GM19395 (cell line): ENCODE data around the gene PODN.

ENCODE experiments used
- ATAC-seq: cut with Tn5 transposase; IDR thresholded peaks from one replicate; pipeline ENCODE4 v1.9.1; 2021; ENCODE audit warnings: mild to moderate bottlenecking, moderate library complexity; ENCODE audit not compliant: unreplicated experiment

PODN gene

DNA sequence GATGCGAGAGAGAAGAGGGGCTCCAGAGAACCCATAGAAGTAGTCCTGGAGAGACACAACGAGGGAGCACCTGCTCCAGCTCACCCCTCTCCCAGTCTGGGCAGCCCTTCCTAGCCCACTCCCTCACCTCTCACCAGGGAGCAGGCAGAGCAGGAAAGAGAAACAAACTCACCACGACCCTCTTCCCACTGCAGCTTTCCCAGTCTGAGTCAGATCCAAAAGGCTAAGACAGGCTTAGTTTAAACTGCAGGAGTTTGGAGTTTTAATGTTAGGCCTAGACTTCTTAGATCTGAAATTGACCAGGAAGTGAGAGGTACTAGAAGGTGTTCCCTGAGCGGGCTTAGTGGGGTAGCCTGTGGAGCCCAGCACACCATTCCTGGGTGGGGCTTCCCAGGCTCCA is 50.8 kb downstream of the PODN start:
- no peak for ATAC-seq

DNA sequence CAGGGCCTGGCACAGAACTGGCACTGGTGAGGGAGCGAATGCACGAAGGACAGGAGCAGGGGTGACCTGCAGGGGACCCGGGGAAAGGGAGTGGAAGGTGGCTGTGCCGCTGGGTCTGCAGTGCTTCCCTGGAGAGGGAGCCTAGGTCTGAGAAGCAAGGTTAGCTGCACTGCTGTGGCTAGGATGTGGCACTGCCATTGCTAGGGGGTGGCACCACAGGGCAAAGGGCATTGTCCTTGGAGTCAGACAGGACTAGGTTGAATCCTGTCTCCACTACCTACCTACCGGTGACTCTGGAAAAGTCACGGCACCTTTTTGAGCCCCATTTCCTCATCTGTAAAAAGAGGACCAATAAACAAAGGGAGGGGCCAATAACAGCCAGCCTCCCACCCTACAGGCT is 52.1 kb downstream of the PODN start:
- ATAC-seq = no peak

DNA sequence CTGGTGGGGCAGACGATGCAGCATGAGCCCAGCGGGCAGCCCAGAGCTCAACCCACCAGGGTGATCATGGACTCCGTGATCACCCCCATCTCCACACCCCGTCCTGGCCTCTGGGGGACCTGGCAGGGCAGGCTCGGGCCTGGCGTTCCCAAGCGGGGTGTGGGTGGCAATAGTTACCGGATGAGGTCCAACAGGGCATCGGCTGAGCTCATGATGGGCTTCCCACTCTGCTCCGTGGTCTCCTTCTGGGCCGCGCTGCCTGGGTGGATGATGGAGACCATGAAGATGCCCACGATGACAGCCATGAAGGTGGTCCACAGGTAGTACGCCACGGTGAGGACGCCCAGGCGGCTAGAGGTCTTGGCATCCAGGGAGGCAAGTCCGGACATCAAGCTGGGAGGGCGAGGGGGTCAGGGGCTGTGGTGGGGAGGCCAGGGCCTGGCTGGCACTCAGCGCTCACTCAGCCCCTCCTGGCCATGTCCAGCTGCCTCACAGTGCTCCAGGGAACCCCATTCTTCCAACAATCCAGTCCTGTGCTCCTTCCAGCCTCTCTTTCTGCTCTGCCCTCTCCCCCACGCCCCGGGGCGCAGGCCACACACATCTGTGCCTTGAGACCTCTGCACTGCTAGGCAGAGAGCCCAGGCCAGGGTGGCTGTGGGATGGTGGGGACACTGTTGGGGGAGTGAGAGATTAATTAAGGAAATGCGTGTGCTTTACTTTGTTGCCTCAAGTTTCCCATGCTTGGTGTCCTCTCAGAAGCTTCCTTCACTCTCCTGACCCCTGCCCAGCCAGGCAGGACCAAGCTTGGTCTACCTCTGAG is 52.8 kb downstream of the PODN start:
- no peak for ATAC-seq

DNA sequence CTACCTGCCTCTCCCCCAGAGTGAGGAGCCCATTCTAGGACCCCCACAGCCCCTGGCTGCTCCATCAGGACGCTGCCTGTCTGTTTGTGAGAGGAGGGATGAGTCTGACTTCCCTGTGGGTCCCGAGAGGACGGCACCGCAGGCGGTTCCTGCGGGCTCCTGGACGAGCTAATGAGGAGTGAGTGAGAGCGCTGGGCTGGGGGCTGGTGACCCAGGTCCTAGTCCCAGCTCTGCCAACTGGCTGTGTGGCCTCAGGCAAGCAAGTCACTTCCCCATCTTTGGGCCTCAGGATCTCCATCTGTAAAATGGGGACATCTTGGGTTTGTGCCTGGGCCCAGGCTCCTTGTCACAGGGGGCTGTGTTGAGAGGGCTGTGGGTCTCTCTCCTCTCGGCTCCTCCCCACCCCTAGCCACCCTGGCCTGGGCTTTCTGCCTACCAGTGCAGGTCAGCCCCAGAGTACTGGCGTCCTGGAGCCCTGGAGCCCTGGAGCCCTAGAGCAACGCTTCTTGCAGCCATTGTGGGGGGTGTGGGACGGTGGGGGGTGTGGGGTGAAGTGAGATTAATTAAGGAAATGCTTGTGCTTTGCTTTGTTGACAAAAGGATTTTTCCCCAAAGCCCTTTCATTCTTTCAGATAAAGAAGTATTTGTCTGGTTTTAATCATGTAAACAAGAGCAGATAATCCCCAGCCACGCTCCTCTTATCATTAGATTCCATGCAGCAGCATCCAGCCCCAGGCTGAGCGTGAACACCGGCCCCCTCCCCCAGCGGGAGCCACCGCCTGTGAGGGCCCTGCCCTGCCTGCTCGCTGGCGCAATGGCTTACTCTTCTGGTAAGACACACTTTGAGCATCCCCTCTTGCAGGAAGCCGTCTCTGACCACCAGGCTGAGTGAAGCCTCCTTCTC is 53.6 kb downstream of the PODN start:
- no peak for ATAC-seq

DNA sequence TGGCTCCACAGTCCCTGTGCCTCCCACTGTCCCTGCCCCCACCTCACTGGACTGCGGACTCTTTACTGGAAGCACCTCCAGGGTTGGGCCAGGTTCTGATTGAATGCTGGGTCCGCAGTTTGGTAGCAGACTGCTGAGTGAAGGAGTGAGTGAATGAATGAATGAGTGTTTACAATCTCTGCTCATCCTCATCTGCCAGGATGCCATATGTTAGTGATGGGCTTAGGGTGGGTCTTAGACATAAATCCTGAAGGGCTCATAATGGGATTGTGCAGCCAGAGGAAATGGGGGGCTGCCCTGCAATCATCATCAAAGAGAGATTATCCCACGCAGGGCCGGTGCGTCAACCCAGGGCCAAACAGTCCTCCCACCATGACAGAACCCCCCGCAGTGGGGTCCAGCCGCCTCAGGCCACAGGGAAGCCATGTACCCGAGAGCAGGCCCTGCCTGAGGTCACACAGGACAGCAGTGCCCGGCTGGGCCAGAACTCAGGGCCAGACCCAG is 54.3 kb downstream of the PODN start:
- ATAC-seq = no peak

DNA sequence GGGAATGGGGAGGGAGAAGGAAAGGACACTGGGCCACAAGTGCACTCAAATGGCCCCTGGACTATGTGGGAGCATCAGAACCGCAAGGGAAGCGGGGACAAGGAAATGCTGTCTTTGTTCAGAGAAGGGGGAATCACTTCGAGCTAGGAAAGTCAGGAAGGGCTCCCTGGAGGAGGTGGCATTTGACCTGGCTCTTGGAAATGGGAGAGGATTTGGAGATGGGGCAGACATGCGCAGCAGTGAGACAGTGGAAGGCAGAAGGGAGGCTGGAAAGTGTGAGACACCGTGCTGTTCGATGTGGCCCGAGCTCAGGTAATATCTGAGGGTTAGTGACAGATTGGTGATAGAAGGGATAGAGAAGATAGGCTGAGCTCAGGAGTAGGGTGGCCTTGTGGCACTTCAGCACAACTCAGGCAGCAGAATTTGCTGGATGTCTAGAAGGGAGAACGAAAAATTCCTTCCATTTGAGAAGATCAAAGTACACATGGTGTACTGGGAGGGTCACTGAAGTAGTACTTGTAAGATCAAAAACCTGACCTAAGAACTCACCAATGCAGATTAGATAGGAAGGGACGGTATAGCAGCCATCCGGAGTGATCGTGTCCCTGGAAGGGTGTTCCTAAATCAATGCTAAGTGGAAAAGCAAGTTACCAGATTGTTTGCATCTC is 55.1 kb downstream of the PODN start:
- ATAC-seq = no peak

DNA sequence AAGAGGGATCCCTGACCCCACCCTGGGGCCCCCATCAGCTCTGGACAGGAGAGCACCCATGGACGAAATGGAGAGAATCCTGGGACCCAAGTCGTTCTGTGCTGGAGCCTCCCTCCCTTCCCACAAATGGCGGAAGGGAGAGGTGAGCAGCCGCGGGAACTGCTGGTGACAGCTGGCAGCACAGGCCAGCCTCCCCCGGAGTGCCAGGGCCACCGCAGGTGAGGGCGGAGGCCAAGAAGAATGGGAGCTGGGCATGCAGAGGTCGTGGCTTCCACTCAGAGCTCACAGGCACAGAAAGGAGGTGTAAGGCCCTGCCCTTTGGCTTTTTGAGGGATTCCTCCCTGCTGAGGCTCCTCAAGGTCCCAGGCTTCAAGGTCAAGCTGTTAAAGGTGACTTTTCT is 55.8 kb downstream of the PODN start:
- no peak for ATAC-seq

DNA sequence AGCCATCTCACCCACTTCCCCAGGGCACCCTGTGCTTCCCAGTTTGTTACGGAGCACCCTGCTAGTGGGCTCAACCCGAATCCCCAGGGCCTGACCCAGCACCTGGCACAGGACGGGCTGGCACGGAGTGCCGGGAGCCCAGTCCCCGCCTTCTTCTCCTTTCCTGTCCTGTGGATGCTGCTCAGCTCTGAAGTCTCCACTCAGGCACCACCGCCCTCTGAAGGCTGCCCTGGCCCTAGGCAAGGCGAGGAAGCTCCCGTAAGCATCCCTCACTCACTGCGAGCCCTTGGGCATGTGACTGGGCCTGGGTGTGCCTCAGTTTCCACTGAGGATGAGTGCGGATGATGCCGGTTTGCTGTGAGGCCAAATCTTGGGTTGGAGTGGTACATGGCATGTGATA is 58.6 kb downstream of the PODN start:
- ATAC-seq = no peak

DNA sequence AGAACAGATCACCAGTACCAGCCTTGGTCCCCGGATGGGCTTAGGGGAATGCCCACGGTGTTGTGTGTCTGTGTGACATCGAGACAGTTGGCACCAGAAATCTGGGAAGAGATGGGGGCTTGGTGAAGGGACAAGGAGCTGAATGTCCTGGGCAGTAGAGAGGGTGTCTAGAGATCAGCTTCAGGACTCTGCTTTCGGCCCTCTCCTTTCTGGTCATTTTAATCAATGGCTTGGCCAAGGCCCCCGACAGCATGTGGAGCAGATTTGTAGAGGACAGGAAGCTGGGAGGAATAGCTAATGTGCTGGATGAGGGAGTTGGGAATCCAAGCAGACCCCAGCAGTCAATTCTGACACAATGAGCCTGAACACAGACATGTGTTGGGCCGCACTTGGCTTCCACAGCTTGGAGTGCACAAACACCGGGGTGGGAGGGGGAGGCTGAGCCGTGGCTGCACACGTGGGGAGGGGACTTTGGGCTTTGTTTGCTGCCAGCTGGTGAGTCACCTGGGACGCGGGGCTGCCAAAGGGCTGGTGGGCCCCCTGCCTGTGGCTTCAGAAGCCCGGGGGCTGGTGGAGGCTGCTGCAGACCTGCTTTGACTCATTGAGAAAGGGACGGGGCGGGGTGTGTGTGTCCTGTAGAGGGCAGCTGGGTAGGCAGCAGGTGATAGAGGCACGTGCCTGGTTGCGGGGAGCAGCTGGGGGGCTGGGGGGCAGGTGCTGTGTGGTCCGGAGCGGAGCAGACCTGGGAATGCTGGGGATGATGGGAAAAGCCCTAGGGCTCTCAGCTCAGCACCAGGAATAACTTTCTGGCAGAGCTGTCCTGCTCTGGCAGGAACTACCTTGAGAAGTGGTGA is 59.5 kb downstream of the PODN start:
- ATAC-seq = no peak

DNA sequence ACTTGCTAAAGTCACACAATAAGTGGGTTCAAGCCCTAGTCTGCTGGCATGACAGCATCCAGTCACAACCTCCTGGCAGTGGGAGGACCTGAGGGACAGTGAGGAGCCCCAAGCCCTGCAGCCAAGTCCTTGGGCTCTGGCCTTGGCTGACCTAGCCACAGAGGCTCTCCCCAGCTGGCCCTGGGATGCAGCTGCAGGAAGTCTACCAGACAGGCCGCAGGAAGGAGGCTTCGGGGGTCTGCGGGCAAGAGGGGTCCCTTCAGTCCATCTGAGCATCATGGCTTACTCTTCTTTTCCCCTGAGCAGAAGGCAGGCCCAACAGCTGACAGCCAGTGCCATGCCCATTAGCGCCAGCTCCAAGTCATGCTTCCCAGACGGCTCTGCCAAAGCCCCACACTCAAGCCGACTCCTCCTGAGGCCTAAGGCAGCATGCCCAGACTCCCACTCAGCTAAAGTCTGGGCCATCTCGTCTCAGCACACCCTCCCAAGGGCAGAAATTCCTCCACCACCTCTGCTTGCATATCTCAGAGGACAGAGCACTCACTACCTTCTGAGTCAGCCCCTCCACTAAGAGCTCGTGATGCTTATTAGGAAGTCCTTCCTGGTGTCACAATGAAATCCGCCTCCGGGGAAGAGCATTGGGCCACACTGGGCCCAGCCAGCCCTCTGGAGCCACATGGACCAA is 60.3 kb downstream of the PODN start:
- ATAC-seq = no peak

DNA sequence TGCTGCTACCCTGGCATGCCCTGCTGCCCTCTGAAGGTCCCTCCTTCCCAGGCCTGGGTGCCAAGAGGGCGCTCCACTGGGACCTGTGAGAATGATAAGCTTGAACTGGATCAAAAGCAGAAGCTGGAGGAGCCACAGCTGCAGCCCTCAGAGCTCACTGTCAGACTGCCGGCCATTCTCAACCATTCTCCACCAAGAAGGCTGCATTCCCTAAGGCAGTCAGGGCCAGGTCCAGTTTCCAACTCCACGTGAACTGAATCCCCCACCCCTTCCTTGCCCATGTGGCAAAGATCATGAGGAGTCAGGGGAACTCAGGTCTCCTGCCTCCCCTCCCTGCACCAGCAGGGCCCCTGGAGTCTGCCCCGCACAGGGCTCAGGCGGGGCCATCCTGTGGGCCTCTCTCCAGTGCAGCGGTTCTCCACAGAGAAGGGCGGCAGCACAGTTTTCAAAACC is 61.0 kb downstream of the PODN start:
- no peak for ATAC-seq

DNA sequence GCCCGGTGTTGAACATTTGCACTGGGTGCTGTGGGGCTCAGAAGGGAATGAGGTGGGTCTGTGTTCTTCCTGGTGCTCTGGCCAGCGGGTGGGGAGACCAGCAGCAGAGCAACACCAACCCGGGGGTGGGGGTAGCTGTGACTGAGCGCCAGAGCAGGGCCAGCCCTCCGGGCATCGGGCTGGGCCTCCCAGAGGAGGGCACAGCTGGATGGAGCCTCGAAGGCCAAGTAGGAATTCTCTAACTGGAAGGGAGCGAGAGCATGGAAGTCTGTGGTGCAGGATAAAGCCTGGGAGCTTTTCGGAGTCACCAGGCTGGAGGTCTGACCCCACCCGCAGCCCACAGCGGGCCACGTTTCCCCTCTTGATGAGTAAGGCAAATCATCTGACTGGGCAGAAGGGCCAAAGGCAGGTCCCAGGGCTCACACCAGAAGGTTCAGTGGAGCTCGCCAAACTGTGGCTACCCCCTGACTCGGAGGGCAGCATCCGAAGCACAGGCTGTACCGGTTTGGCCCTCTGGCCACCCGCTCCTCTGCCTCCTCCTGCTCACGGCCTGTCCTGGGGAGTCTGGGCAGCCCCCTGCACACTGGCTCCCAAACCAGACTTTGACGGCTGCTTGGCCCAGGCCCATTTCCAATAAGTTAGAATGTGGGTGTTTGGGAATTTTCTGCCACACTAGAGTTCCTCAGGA is 61.6 kb downstream of the PODN start:
- ATAC-seq = no peak

DNA sequence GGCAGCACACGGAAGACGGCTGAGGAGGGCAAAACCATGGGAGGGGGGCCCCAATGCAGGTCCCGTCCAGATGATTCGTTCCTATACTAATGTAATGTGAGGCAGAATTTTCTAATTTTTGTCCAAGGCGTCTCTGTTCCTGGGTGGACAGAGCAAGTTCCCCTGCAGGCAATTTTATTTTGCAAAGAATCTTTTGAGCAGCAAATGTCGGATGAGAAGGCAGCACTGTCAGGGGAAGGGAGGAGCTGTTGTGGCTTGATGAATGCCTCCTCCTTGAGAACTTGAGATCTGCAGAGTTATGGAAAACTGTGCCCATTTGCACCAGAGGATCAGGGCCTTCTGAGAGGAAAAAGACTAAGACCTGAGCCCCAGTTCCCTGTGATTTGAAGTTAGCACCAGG is 63.1 kb downstream of the PODN start:
- ATAC-seq = no peak

DNA sequence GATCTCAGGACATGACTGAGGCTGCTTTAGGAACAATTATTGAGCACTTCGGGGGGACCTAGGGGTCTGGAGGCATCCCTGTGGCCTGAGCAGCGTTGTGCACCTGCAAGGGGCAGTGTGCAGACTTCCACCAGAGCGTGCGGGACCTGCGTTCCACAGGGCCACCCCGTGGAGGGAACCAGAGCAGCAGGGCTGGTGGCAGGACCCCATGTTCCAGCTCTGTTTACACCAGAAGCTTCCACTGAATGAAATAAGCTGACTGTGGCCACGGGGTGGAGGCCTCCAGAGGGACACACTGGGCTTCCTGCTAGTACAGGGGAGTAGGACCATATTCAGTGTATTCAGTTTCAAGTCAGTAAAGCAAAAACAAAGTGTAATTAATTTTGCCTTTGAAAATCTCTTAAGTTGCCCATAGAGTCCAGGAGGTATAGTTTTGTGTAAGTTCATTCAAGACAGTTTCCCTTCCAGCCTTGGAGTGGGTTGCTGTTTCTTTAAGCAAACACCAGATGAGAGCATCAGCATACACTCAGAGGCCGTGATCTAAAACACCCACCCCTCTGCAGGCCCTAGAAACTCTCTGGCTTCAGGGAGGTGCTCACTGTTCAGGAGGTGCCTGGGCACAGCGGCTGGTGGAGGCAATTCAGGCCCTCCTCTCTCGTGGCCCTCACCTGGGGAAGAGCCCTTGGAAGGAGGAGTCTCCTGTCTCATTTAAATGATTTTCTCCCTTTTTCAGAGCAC is 63.8 kb downstream of the PODN start:
- ATAC-seq = no peak

DNA sequence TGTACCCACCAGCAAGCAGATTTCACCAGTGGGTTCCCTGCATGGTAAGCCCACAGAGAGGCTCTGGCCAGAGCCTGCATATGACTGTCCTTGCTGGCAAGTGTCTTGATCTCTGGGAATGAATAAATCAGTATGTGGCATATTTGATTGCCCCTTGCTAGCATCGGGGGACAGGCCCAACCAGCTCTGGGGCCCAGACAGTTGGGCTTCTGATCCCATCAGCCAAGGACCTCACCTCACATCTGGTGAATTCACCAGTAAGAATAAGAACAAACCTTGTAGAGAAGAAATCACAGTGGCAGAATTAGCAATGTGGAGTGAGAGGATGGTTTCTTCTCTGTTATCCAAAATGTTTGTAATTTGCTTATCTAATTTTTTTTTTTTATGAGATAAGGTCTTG is 64.5 kb downstream of the PODN start:
- no peak for ATAC-seq

DNA sequence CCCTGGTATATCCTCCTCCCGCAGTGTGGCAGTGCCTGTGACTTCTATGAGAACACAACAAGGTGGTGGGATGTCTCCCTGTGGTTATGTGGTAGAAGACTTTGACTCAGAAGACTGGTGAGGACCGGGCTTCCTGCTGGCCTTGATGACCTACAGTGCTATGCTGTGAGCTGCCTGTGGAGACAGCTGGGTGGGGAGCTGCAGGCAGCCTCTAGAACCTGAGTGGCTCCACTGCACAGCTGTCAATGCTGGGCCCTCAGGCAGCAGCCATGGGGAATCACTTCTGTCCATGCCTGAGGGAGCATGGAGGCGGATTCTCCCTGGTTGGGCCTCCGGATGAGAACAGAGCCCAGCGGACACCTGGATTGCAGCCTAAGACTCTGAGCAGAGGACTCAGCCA is 65.5 kb downstream of the PODN start:
- ATAC-seq = no peak

DNA sequence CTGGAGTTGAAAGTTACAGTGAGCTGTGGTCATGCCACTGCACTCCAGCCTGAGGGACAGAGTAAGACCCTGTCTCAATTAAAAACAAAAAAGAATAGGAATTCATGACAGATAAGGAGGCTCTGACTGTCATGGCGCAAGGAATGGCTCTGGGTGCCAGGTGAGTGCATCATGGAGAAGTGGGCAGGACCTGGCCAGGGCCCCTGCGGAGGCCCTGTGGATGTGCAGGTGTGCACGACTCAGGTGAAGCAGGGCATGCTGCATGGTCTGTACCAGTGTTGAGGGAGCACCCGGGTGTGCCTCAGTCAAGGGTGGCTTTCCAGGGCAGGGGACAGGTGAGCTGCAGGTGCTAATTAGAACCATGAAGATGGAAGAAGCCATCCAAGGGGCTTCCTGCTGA is 66.4 kb downstream of the PODN start:
- no peak for ATAC-seq

DNA sequence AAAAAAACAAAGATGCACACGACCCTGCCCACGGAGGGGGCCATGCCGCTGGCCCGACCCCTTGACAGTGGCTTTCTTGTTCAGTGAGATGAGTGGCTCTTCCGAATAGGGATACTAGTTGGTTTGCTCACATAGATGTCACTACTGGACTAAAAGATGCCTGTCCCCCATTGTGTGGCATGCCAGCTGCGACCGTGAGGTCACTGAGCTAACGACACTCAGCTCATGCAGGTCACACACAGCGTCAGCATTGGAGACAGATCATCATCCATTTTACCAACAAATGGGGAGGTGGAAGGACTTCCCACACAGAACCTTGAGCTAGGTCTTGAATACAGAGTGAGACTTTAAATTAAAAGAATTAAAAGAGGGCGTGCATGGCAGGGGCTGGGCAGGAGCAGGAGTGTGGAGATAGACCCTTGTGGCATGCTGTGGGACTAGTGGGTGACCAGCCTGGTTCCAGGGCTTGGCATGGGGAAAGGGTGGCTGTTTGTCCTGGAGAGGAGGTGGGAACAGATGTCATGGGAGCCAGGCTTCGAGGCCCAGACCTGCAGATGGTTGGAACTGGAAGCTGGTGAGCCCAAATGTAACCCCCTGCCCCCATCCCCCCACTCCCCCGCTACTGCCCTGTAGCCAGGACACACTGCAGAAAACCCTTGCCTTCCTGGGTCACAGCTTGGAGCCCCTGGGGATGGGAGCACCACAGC is 68.0 kb downstream of the PODN start:
- ATAC-seq = no peak
